ENCODE results near the gene MMD2. TPM values are rescaled to one million over a fixed set of nuclear protein-coding genes. Genes with fewer than 3 reads are reported as not detected.

Gene MMD2
- total and polyA plus RNA-seq, 2 of the 8 experiments (the other 6 are each of a cell fraction or from before 2014, with no cell fraction given), result 0.14 TPM; not detected in 1

DNA sequence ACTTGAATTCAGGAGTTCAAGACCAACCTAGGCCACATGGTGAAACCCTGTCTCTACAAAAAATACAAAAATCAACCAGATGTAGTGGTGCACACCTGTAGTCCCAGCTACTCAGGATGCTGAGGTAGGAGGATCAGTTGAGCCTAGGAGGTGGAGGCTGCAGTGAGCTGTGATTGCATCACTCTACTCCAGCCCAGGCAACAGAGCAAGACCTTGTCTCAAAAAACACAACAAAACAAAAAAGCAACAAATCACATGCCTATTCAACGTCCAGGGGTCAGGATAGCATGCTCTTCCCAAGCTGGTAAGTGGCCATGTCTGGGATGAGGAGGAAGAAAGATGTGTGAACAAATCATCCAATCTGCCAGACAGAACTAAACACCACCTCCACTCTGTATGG, 69.3 kb downstream of the MMD2 start:
- H2BK5ac ChIP-seq (ENCODE audit: low read depth, low read length), result no peak overlapping the region
- no peak overlapping the region for H2AFZ ChIP-seq (ENCODE audit: low read length)
- peaks cover 0 to 5% of the 10 kb centered on the region in 2 experiments; a peak in 1 of 4 replicates for H3K9me3 ChIP-seq (ENCODE audit: insufficient read depth in 2 of 2, low read depth in 1 of 2, low read length in 1 of 2)
- H3K79me2 ChIP-seq (ENCODE audit: control insufficient read depth in 1 of 2, insufficient read depth in 2 of 2, low read length in 2 of 2), result no peaks in the 10 kb centered on the region
- 60% methylated on average over 1 of the region's 1 CpG; no CpG with 5 or more reads in 1 of the 2 experiments for WGBS, 2 experiments (ENCODE audit: extremely low coverage in 1 of 2, insufficient coverage in 1 of 2, insufficient read length in 1 of 2, insufficient replicate concordance in 2 of 2, low coverage in 1 of 2, low lambda C conversion rate in 2 of 2, missing lambda C conversion rate in 1 of 2)
- no peak overlapping the region for H2BK20ac ChIP-seq (ENCODE audit: low read length)
- no peaks in the 10 kb centered on the region for H4K20me1 ChIP-seq (replicated peaks in 1 of 2; ENCODE audit: control insufficient read depth in 1 of 2, insufficient read depth in 2 of 2, low read length in 2 of 2)
- no peak overlapping the region for H3K14ac ChIP-seq (ENCODE audit: insufficient read length)
- H3K27me3 ChIP-seq (replicated peaks in 1 of 4; ENCODE audit: control insufficient read depth in 3 of 4, extremely low read depth in 1 of 4, insufficient read depth in 3 of 4, low read length in 3 of 4), result no peaks in the 10 kb centered on the region
- H4K8ac ChIP-seq (ENCODE audit: extremely low read depth, insufficient read depth, low read length), result no peak overlapping the region
- ChIA-PET POLR2A (ENCODE audit: partially characterized antibody) (no interaction called here), CTCF (ENCODE audit: partially characterized antibody) (interaction anchor here (1.1 to 1.7 kb wide), 4 partner anchors 57 to 82 kb away, joined by 3 to 9 read pairs (median 3); no protein-coding TSS in a partner anchor)
- H3K56ac ChIP-seq (replicated peaks; ENCODE audit: insufficient read length, low read depth, low read length), result no peak overlapping the region
- no peak overlapping the region for H3K4me3 ChIP-seq (ENCODE audit: extremely low read depth in 1 of 4, insufficient read depth in 2 of 4, low read depth in 3 of 4, low read length in 4 of 4)
- H2BK12ac ChIP-seq (ENCODE audit: low read depth, low read length), result no peak overlapping the region
- H3K4ac ChIP-seq (replicated peaks; ENCODE audit: insufficient read length, low read depth, low read length), result no peak overlapping the region
- H3K79me1 ChIP-seq (ENCODE audit: low read depth, low read length), result no peaks in the 10 kb centered on the region
- H2AK5ac ChIP-seq (ENCODE audit: low read depth, low read length), result no peak overlapping the region
- no peak overlapping the region for H3K27ac ChIP-seq (ENCODE audit: low read depth, low read length)
- no peaks in the 10 kb centered on the region for H3K36me3 ChIP-seq (ENCODE audit: control insufficient read depth in 2 of 4, insufficient read depth in 4 of 4, low read length in 3 of 4)
- peaks cover 2% of the 10 kb centered on the region; the same call in 1 of the 2 replicates for H3K23me2 ChIP-seq (ENCODE audit: low read depth, low read length)
- no peak overlapping the region for H4K5ac ChIP-seq (ENCODE audit: insufficient read length, low read depth, low read length)
- H3K18ac ChIP-seq (ENCODE audit: extremely low read depth, low read length), result no peak overlapping the region
- no peak overlapping the region for H2BK15ac ChIP-seq (ENCODE audit: low read length)
- no peak overlapping the region for H3K4me2 ChIP-seq (ENCODE audit: insufficient read depth in 1 of 2, low read depth in 2 of 2, low read length in 2 of 2)
- no peak overlapping the region for H2BK120ac ChIP-seq (replicated peaks; ENCODE audit: low read depth, low read length)
- no peak overlapping the region for H3K9ac ChIP-seq (replicated peaks in 1 of 4; ENCODE audit: extremely low read depth in 1 of 4, low read depth in 3 of 4, low read length in 3 of 4)
- H4K91ac ChIP-seq (replicated peaks; ENCODE audit: insufficient read length, low read length), result no peak overlapping the region
- H3K4me1 ChIP-seq (replicated peaks in 1 of 4; ENCODE audit: control insufficient read depth in 3 of 4, insufficient read depth in 4 of 4, low read length in 3 of 4), result no peaks in the 10 kb centered on the region; a peak in 1 of 7 replicates
- DNase-seq (ENCODE audit: low read depth in 1 of 2, low spot score in 2 of 2), result no peak
- no peak overlapping the region for H3K23ac ChIP-seq (ENCODE audit: insufficient read length)
- FAIRE-seq, result no peak
- TF ChIP-seq, protein P1, sequence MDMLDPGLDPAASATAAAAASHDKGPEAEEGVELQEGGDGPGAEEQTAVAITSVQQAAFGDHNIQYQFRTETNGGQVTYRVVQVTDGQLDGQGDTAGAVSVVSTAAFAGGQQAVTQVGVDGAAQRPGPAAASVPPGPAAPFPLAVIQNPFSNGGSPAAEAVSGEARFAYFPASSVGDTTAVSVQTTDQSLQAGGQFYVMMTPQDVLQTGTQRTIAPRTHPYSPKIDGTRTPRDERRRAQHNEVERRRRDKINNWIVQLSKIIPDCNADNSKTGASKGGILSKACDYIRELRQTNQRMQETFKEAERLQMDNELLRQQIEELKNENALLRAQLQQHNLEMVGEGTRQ (IDR thresholded peaks at IDR 0.05; ENCODE audit: low read length), result no peak
- TF ChIP-seq CBX5 (IDR thresholded peaks at IDR 0.05; ENCODE audit: low read depth, low read length) (no peak), MAX (IDR thresholded peaks at IDR 0.05) (no peak), ASH2L (IDR thresholded peaks at IDR 0.05; ENCODE audit: low read length) (no peak), KDM5A (IDR thresholded peaks at IDR 0.05; ENCODE audit: low read length) (no peak), TAF7 (optimal IDR thresholded peaks at IDR 0.05; ENCODE audit: borderline replicate concordance, low read depth, low read length) (no peak), SIX5 (IDR thresholded peaks at IDR 0.05; ENCODE audit: low read depth, low read length) (no peak), TAF1 (IDR thresholded peaks at IDR 0.05; ENCODE audit: low read depth, low read length) (no peak), POLR2A (IDR thresholded peaks at IDR 0.05; ENCODE audit: control extremely low read depth in 1 of 2, low read depth in 2 of 2, low read length in 2 of 2) (no peak), SP1 (IDR thresholded peaks at IDR 0.05; ENCODE audit: low read depth, low read length) (no peak), HDAC6 (IDR thresholded peaks at IDR 0.05; ENCODE audit: low read depth, low read length) (no peak), HDAC2 (IDR thresholded peaks at IDR 0.05; ENCODE audit: borderline replicate concordance in 1 of 2, low read depth in 2 of 2, low read length in 2 of 2) (no peak), SIRT6 (IDR thresholded peaks at IDR 0.05; ENCODE audit: low read length) (no peak), CBX8 (IDR thresholded peaks at IDR 0.05; ENCODE audit: borderline replicate concordance, low read depth, low read length) (no peak), CHD1 (IDR thresholded peaks at IDR 0.05; ENCODE audit: low read depth, low read length) (no peak)

All from H1 (cell line).